HepG2 (cell line): ENCODE data around the gene SUPV3L1. TPM values are rescaled to one million over a fixed set of nuclear protein-coding genes. Genes with fewer than 3 reads are reported as not detected.

Experiments used
- ARID2 ChIP-seq: sonication (generic); formaldehyde crosslinking; IDR thresholded peaks from 2 replicates; pipeline ENCODE4 v1.8.1; 2022; ENCODE audit warnings: mild to moderate bottlenecking, missing genetic modification reagents, borderline replicate concordance
- CHD2 ChIP-seq: IDR thresholded peaks from 2 replicates; pipeline ENCODE4 v1.6.1; 2011; ENCODE audit warnings: low read depth, low read length, improper control_type of control experiment
- EZH2 ChIP-seq: conservative IDR thresholded peaks from 2 replicates; pipeline ENCODE4 v1.6.1; 2012; ENCODE audit warnings: mild to moderate bottlenecking, low read depth, low read length, moderate library complexity
- GPN1 ChIP-seq: sonication (generic); formaldehyde crosslinking; IDR thresholded peaks from 2 replicates; pipeline ENCODE4 v1.5.1; 2020; ENCODE audit warnings: missing genetic modification reagents, borderline replicate concordance
- HNRNPK ChIP-seq: fragments of 200-400 bp; formaldehyde crosslinking; IDR thresholded peaks from 2 replicates; pipeline ENCODE4 v1.6.1; 2018; ENCODE audit warnings: low read length, low read depth, moderate library complexity, mild to moderate bottlenecking; ENCODE audit not compliant: poor library complexity, severe bottlenecking
- IRX3 ChIP-seq: sonication (generic); formaldehyde crosslinking; IDR thresholded peaks from 2 replicates; pipeline ENCODE4 v1.8.1; 2023; ENCODE audit warnings: mild to moderate bottlenecking, low read depth, missing genetic modification reagents, borderline replicate concordance
- JDP2 ChIP-seq: sonication (generic); formaldehyde crosslinking; IDR thresholded peaks from 2 replicates; pipeline ENCODE4 v1.8.1; 2022; ENCODE audit warnings: missing genetic modification reagents, borderline replicate concordance
- MAF1 ChIP-seq: sonication (generic); formaldehyde crosslinking; IDR thresholded peaks from 2 replicates; pipeline ENCODE4 v1.5.0; 2020; ENCODE audit warnings: missing genetic modification reagents, borderline replicate concordance
- MTA1 ChIP-seq: sonication (generic); formaldehyde crosslinking; IDR thresholded peaks from 2 replicates; pipeline ENCODE4 v1.4.0; 2020; ENCODE audit warnings: missing genetic modification reagents, mild to moderate bottlenecking, borderline replicate concordance
- ONECUT2 ChIP-seq: sonication (generic); formaldehyde crosslinking; IDR thresholded peaks from 2 replicates; pipeline ENCODE4 v1.4.0; 2020; ENCODE audit warnings: missing genetic modification reagents
- PHF21A ChIP-seq: sonication (generic); formaldehyde crosslinking; IDR thresholded peaks from 2 replicates; pipeline ENCODE4 v1.5.0; 2020; ENCODE audit warnings: mild to moderate bottlenecking, missing genetic modification reagents
- PHF5A ChIP-seq: IDR thresholded peaks from one replicate; pipeline ENCODE4 v1.6.1; 2018; ENCODE audit warnings: low read depth, missing genetic modification reagents; ENCODE audit not compliant: unreplicated experiment
- RAD51 ChIP-seq: fragments of 450-650 bp; IDR thresholded peaks from 2 replicates; pipeline ENCODE4 v1.6.1; 2016; ENCODE audit warnings: borderline replicate concordance
- RELA ChIP-seq: sonication (generic); formaldehyde crosslinking; IDR thresholded peaks from 2 replicates; pipeline ENCODE4 v1.4.0; 2020; ENCODE audit warnings: missing genetic modification reagents
- RFXAP ChIP-seq: sonication (generic); formaldehyde crosslinking; IDR thresholded peaks from 2 replicates; pipeline ENCODE4 v1.4.0; 2020; ENCODE audit warnings: missing genetic modification reagents, borderline replicate concordance
- STAG1 ChIP-seq: sonication (generic); formaldehyde crosslinking; IDR thresholded peaks from 2 replicates; pipeline ENCODE4 v1.4.0; 2020; ENCODE audit warnings: missing genetic modification reagents
- TBL1XR1 ChIP-seq: fragments of 150-350 bp; IDR thresholded peaks from 2 replicates; pipeline ENCODE4 v1.6.1; 2014; ENCODE audit warnings: borderline replicate concordance, low read length; ENCODE audit not compliant: partially characterized antibody
- TBX3 ChIP-seq: fragments of 450-650 bp; IDR thresholded peaks from 2 replicates; pipeline ENCODE4 v1.6.1; 2017; ENCODE audit warnings: antibody characterized with exemption, mild to moderate bottlenecking, inconsistent platforms, borderline replicate concordance
- U2AF2 ChIP-seq: fragments of 200-400 bp; formaldehyde crosslinking; IDR thresholded peaks from 2 replicates; pipeline ENCODE4 v1.6.1; 2017; ENCODE audit warnings: low read depth, mild to moderate bottlenecking, low read length
- ZFP36L2 ChIP-seq: sonication (generic); formaldehyde crosslinking; IDR thresholded peaks from 2 replicates; pipeline ENCODE4 v1.4.0; 2020; ENCODE audit warnings: missing genetic modification reagents
- ZNF20 ChIP-seq: sonication (generic); formaldehyde crosslinking; IDR thresholded peaks from 2 replicates; pipeline ENCODE4 v1.4.0; 2020; ENCODE audit warnings: mild to moderate bottlenecking, moderate library complexity, missing genetic modification reagents
- ZNF292 ChIP-seq: sonication (generic); formaldehyde crosslinking; IDR thresholded peaks from 2 replicates; pipeline ENCODE4 v1.8.1; 2022; ENCODE audit warnings: mild to moderate bottlenecking, low read depth, missing genetic modification reagents, borderline replicate concordance
- ZNF3 ChIP-seq: IDR thresholded peaks from 2 replicates; pipeline ENCODE4 v1.7.0; 2017; ENCODE audit warnings: inconsistent platforms
- ZNF713 ChIP-seq: sonication (generic); formaldehyde crosslinking; IDR thresholded peaks from 2 replicates; pipeline ENCODE4 v1.4.0; 2020; ENCODE audit warnings: mild to moderate bottlenecking, missing genetic modification reagents
- ZNF772 ChIP-seq: sonication (generic); formaldehyde crosslinking; IDR thresholded peaks from 2 replicates; pipeline ENCODE4 v1.5.0; 2020; ENCODE audit warnings: mild to moderate bottlenecking, missing genetic modification reagents
- ZNF773 ChIP-seq: sonication (generic); formaldehyde crosslinking; IDR thresholded peaks from 2 replicates; pipeline ENCODE4 v1.4.0; 2020; ENCODE audit warnings: missing genetic modification reagents, borderline replicate concordance
- ZSCAN20 ChIP-seq: sonication (generic); formaldehyde crosslinking; IDR thresholded peaks from 2 replicates; pipeline ENCODE4 v1.4.0; 2020; ENCODE audit warnings: missing genetic modification reagents, mild to moderate bottlenecking, borderline replicate concordance
- polyA plus RNA-seq, 8 experiments: library from polyadenylated mRNA; depleted of rRNA in 3 of 8; stranded (reverse) in 7 of 8; unstranded in 1 of 8; fragments of >200 nt; fragmentation: Illumina TruSeq in 4 of 8; extraction: Trizol in 4 of 8; gene quantifications; 2 replicates each; pipeline versions ENCODE4 v1.2.1 to v1.2.3, GENCODE V29; 2011 to 2016; ENCODE audit warnings: low read depth in 4 of 8, missing spikeins in 1 of 8, mixed read lengths in 1 of 8; ENCODE audit not compliant: insufficient read depth in 1 of 8
- total RNA-seq, 5 experiments: library from RNA; depleted of rRNA; stranded (reverse); fragments of >200 nt; fragmentation: Illumina TruSeq; extraction: Trizol; gene quantifications; 2 replicates each; pipeline ENCODE4 v1.2.3, GENCODE V29; 2016; ENCODE audit warnings: low read depth in 1 of 5
- TF ChIP-seq, protein P1 (sequence below): sonication (generic); formaldehyde crosslinking; IDR thresholded peaks from 2 replicates; pipeline ENCODE4 v1.4.0; 2020; ENCODE audit warnings: missing genetic modification reagents, mild to moderate bottlenecking, borderline replicate concordance
- TF ChIP-seq, protein P2 (sequence below): sonication (generic); formaldehyde crosslinking; IDR thresholded peaks from 2 replicates; pipeline ENCODE4 v1.5.0; 2020; ENCODE audit warnings: missing genetic modification reagents

SUPV3L1 gene
- total and polyA plus RNA-seq, 2 of the 13 experiments (the other 11 are each of a cell fraction or from before 2014, with no cell fraction given), result 28.8 to 45.7 TPM

DNA sequence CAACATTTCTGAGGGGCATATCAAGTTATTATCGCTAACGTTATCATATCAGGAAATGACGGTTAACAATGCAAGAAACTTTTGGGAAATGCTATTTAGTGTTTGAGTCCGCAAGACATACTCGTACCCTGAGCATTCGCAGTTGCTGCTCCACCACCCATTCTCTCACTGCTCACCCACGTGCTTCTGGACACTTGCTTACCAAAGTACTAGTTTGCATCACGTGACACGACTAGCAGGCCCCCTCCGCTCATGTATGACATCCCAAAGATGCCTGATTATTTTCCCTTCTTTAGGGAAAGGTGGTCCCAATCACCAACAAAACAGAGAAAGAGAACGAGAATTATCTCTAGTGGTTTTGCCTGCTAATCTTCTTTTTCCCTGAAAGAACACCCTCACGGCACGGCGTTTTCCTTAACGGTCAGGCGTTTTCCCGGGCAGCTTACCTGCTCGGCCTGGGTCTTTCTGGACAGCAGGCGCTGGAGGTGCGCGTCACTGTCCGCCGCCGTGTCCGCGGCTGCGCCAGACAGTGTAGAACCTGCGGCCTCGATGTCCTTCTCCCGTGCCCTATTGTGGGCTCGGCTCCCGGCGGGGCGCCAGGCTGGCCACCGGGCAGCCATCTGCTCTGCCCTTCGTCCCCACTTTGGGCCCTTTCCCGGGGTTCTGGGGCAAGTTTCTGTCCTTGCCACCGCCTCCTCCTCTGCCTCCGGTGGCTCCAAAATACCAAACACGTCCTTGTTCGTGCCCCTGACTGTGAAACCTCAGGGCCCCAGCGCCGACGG lies at the start of gene SUPV3L1 (continued):
- TF ChIP-seq ZFP36L2 (no peak), U2AF2 (no peak), ZNF292 (CRISPR knock-in tag) (no peak), PHF21A (no peak), JDP2 (CRISPR knock-in tag) (no peak), ARID2 (no peak), MAF1 (CRISPR knock-in tag) (no peak), RELA (CRISPR knock-in tag) (no peak), ZSCAN20 (CRISPR knock-in tag) (peak; percentile 66; the same call in 1 of the 2 replicates), ONECUT2 (no peak), ZNF20 (CRISPR knock-in tag) (no peak), RAD51 (peak; percentile 99), RFXAP (CRISPR knock-in tag) (peak; percentile 24; the same call in 1 of the 2 replicates), ZNF713 (0 out of 2 replicates have a peak, but pooled peaks have one; percentile 83), GPN1 (CRISPR knock-in tag) (0 out of 2 replicates have a peak, but pooled peaks have one; percentile 39), STAG1 (CRISPR knock-in tag) (no peak), ZNF3 (CRISPR knock-in tag) (no peak), PHF5A (CRISPR knock-in tag) (no peak), IRX3 (CRISPR knock-in tag) (no peak), EZH2 (no peak), MTA1 (CRISPR knock-in tag) (no peak), HNRNPK (no peak), ZNF773 (CRISPR knock-in tag) (peak; percentile 58; the same call in 1 of the 2 replicates), TBX3 (no peak), CHD2 (no peak), TBL1XR1 (peak; percentile 64), ZNF772 (CRISPR knock-in tag) (peak; percentile 71)
- TF ChIP-seq, protein P1, sequence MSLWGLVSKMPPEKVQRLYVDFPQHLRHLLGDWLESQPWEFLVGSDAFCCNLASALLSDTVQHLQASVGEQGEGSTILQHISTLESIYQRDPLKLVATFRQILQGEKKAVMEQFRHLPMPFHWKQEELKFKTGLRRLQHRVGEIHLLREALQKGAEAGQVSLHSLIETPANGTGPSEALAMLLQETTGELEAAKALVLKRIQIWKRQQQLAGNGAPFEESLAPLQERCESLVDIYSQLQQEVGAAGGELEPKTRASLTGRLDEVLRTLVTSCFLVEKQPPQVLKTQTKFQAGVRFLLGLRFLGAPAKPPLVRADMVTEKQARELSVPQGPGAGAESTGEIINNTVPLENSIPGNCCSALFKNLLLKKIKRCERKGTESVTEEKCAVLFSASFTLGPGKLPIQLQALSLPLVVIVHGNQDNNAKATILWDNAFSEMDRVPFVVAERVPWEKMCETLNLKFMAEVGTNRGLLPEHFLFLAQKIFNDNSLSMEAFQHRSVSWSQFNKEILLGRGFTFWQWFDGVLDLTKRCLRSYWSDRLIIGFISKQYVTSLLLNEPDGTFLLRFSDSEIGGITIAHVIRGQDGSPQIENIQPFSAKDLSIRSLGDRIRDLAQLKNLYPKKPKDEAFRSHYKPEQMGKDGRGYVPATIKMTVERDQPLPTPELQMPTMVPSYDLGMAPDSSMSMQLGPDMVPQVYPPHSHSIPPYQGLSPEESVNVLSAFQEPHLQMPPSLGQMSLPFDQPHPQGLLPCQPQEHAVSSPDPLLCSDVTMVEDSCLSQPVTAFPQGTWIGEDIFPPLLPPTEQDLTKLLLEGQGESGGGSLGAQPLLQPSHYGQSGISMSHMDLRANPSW, result no peak
- TF ChIP-seq, protein P2, sequence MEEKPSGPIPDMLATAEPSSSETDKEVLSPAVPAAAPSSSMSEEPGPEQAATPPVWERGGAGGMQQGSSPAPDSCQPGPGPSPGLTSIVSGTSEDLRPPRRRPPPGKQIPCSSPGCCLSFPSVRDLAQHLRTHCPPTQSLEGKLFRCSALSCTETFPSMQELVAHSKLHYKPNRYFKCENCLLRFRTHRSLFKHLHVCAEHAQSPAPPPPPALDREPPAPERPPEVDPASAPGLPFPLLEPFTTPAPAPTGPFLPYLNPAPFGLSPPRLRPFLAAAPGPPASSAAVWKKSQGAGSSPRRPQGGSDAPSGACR (CRISPR knock-in tag), result no peak
